MM.1S (cell line): ENCODE data around the gene SH3BGRL3.

Source experiments
- EZH2 ChIP-seq: fragments of 300-600 bp; sonication (generic); optimal IDR thresholded peaks from 2 replicates; pipeline ENCODE3; 2017; ENCODE audit warnings: low read depth, mild to moderate bottlenecking, antibody characterized with exemption, low read length, mixed read lengths
- TF ChIP-seq, protein P1 (sequence below): fragments of 300-600 bp; sonication (generic); IDR thresholded peaks from 2 replicates; pipeline ENCODE4 v1.5.1; 2016; ENCODE audit warnings: antibody characterized with exemption, low read length, mixed read lengths

DNA sequence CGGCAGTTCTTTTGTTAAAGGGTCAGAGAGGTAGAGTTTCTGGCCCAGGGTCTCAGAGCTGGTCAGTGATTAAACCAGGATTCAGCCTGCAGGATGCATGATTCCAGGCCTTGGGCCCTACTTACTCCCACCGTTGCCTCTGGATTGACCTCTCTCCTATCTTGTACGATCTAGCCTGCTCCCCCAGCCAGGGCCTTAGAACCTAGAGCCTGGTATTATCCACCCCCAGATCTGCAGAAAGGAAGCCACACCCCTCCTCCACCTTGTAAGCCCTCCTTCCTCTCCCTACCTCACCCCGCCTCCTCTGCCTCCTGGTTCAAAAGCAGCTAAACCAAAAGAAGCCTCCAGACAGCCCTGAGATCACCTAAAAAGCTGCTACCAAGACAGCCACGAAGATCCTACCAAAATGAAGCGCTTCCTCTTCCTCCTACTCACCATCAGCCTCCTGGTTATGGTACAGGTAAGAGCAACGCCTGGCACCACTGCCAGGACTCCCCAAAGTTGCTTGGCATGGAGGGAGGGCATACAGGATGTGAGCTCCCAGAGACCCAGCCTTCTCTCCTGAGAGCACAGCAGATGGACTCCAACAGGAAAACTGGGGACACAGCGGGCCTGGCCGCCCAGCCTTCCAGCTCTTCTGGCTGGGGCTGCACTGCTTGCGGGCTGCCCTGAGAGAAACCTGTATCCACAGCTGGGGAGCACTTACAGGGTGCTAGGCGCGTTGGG lies 37.9 kb downstream of the SH3BGRL3 start, which contains the start of gene CD52:
- TF ChIP-seq, protein P1, sequence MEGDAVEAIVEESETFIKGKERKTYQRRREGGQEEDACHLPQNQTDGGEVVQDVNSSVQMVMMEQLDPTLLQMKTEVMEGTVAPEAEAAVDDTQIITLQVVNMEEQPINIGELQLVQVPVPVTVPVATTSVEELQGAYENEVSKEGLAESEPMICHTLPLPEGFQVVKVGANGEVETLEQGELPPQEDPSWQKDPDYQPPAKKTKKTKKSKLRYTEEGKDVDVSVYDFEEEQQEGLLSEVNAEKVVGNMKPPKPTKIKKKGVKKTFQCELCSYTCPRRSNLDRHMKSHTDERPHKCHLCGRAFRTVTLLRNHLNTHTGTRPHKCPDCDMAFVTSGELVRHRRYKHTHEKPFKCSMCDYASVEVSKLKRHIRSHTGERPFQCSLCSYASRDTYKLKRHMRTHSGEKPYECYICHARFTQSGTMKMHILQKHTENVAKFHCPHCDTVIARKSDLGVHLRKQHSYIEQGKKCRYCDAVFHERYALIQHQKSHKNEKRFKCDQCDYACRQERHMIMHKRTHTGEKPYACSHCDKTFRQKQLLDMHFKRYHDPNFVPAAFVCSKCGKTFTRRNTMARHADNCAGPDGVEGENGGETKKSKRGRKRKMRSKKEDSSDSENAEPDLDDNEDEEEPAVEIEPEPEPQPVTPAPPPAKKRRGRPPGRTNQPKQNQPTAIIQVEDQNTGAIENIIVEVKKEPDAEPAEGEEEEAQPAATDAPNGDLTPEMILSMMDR, result no peak
- no peak for TF ChIP-seq EZH2
